K562 (cell line): Measurements from ENCODE around the gene GPR183. TPM values are rescaled to one million over a fixed set of nuclear protein-coding genes. Genes with fewer than 3 reads are reported as not detected.

Experiments
- ARID2 ChIP-seq: fragments of 450-650 bp; IDR thresholded peaks from 2 replicates; pipeline ENCODE4 v1.6.1; 2017; ENCODE audit warnings: antibody characterized with exemption, mild to moderate bottlenecking
- CCNT2 ChIP-seq: IDR thresholded peaks from 2 replicates; pipeline ENCODE4 v1.6.1; 2011; ENCODE audit warnings: borderline replicate concordance, low read depth, mild to moderate bottlenecking, moderate library complexity, mixed read lengths, low read length; ENCODE audit not compliant: insufficient read length; ENCODE audit errors: extremely low read depth
- CEBPG ChIP-seq, 3 experiments: fragments of 200-800 bp in 1 of 3; sonication (Bioruptor generic) in 1 of 3; sonication (generic) in 1 of 3; formaldehyde crosslinking in 1 of 3; IDR thresholded peaks in 2 of 3; conservative IDR thresholded peaks in 1 of 3; 2 replicates each; pipeline versions ENCODE4 v1.6.1 to v1.8.0; 2016 to 2022; ENCODE audit warnings: missing compliant biosample characterization in 2 of 3, missing genetic modification characterization in 2 of 3, mild to moderate bottlenecking in 1 of 3, missing genetic modification reagents in 1 of 3
- FOXK1 ChIP-seq: sonication (generic); formaldehyde crosslinking; IDR thresholded peaks from 2 replicates; pipeline ENCODE4 v1.8.0; 2022; ENCODE audit warnings: missing genetic modification reagents, mild to moderate bottlenecking, borderline replicate concordance
- FOXK2 ChIP-seq, 2 experiments: fragments of 450-650 bp; IDR thresholded peaks in 1 of 2; conservative IDR thresholded peaks in 1 of 2; 2 replicates each; pipeline ENCODE4 v1.6.1; 2016; ENCODE audit warnings: low read depth in 2 of 2, mild to moderate bottlenecking in 1 of 2
- GTF2E2 ChIP-seq: fragments of 200-800 bp; sonication (Bioruptor generic); IDR thresholded peaks from 2 replicates; pipeline ENCODE4 v1.6.1; 2016; ENCODE audit warnings: missing genetic modification characterization, missing compliant biosample characterization
- JUNB ChIP-seq: fragments of 450-650 bp; formaldehyde crosslinking; conservative IDR thresholded peaks from 2 replicates; pipeline ENCODE4 v1.4.0; 2020; ENCODE audit warnings: mild to moderate bottlenecking
- MEF2D ChIP-seq: conservative IDR thresholded peaks from 2 replicates; pipeline ENCODE4 v1.6.1; 2016; ENCODE audit warnings: low read depth, missing genetic modification characterization, missing compliant biosample characterization
- RBM22 ChIP-seq: fragments of 200-400 bp; formaldehyde crosslinking; IDR thresholded peaks from 2 replicates; pipeline ENCODE4 v1.6.1; 2018; ENCODE audit warnings: low read length, low read depth; ENCODE audit not compliant: poor library complexity, severe bottlenecking
- SAFB ChIP-seq: fragments of 200-400 bp; formaldehyde crosslinking; IDR thresholded peaks from 2 replicates; pipeline ENCODE4 v1.6.1; 2017; ENCODE audit warnings: low read depth, low read length, borderline replicate concordance
- SREBF1 ChIP-seq: fragments of 150-350 bp; IDR thresholded peaks from 2 replicates; pipeline ENCODE4 v1.6.1; 2014; ENCODE audit warnings: antibody characterized with exemption, low read depth, low read length, borderline replicate concordance
- SRSF1 ChIP-seq: fragments of 200-400 bp; formaldehyde crosslinking; IDR thresholded peaks from 2 replicates; pipeline ENCODE4 v1.6.1; 2017; ENCODE audit warnings: mild to moderate bottlenecking, low read depth, low read length, moderate library complexity
- ZBTB9 ChIP-seq: fragments of 450-650 bp; formaldehyde crosslinking; IDR thresholded peaks from 2 replicates; pipeline ENCODE4 v1.4.0; 2020; ENCODE audit warnings: mild to moderate bottlenecking, moderate library complexity
- ZNF124 ChIP-seq: sonication (generic); formaldehyde crosslinking; IDR thresholded peaks from 2 replicates; pipeline ENCODE4 v1.8.1; 2022; ENCODE audit warnings: missing genetic modification reagents
- ZNF764 ChIP-seq: fragments of 250-450 bp; sonication (Bioruptor Pico); IDR thresholded peaks from 2 replicates; pipeline ENCODE4 v1.4.0; 2020; ENCODE audit warnings: low read depth, mild to moderate bottlenecking, moderate library complexity
- polyA plus RNA-seq, 8 experiments: library from polyadenylated mRNA; depleted of rRNA in 4 of 8; stranded (reverse) in 5 of 8; unstranded in 3 of 8; fragments of >200 nt; fragmentation: Nextera tagmentation in 2 of 8; fragmentation: Illumina TruSeq in 1 of 8; extraction: Ambion mirVana in 2 of 8; extraction: Trizol in 1 of 8; gene quantifications; 2 replicates each; pipeline versions ENCODE4 v1.2.1 to v1.2.3, GENCODE V29; 2011 to 2014; ENCODE audit warnings: inconsistent platforms in 1 of 8, missing spikeins in 1 of 8
- total RNA-seq, 7 experiments: library from RNA; depleted of rRNA in 6 of 7; stranded (reverse); fragments of >200 nt in 6 of 7; fragmentation: Illumina TruSeq in 2 of 7; extraction: Trizol in 2 of 7; gene quantifications; 2 replicates each; pipeline versions ENCODE4 v1.2.1 to v1.2.3, GENCODE V29; 2011 to 2021; ENCODE audit warnings: low replicate concordance in 1 of 7
- TF ChIP-seq, protein P1 (sequence below), 2 experiments: fragments of 450-650 bp in 1 of 2; IDR thresholded peaks; 2 replicates each; pipeline ENCODE4 v1.6.1; 2011 to 2017; ENCODE audit warnings: low read depth in 2 of 2, antibody characterized with exemption in 1 of 2, borderline replicate concordance in 1 of 2, low read length in 1 of 2, mild to moderate bottlenecking in 1 of 2, mixed read lengths in 1 of 2; ENCODE audit not compliant: control insufficient read depth in 1 of 2
- TF ChIP-seq, protein P2 (sequence below): IDR thresholded peaks from 2 replicates; pipeline ENCODE4 v1.6.1; 2014; ENCODE audit warnings: antibody characterized with exemption
- TF ChIP-seq, protein P3 (sequence below), 3 experiments: IDR thresholded peaks in 2 of 3; conservative IDR thresholded peaks in 1 of 3; 2 replicates each; pipeline ENCODE4 v1.5.1; 2011 to 2012; ENCODE audit warnings: low read length in 3 of 3, mild to moderate bottlenecking in 3 of 3, control low read depth in 2 of 3, improper control_type of control experiment in 1 of 3, inconsistent platforms in 1 of 3, low read depth in 1 of 3, mixed read lengths in 1 of 3, moderate library complexity in 1 of 3; ENCODE audit not compliant: insufficient read depth in 2 of 3

The GPR183 gene
- total and polyA plus RNA-seq, 9 of the 15 experiments (the other 6 are each of a cell fraction or from before 2014, with no cell fraction given): 1.3 to 10.2 (median 3.7) TPM

- TF ChIP-seq, protein P1, sequence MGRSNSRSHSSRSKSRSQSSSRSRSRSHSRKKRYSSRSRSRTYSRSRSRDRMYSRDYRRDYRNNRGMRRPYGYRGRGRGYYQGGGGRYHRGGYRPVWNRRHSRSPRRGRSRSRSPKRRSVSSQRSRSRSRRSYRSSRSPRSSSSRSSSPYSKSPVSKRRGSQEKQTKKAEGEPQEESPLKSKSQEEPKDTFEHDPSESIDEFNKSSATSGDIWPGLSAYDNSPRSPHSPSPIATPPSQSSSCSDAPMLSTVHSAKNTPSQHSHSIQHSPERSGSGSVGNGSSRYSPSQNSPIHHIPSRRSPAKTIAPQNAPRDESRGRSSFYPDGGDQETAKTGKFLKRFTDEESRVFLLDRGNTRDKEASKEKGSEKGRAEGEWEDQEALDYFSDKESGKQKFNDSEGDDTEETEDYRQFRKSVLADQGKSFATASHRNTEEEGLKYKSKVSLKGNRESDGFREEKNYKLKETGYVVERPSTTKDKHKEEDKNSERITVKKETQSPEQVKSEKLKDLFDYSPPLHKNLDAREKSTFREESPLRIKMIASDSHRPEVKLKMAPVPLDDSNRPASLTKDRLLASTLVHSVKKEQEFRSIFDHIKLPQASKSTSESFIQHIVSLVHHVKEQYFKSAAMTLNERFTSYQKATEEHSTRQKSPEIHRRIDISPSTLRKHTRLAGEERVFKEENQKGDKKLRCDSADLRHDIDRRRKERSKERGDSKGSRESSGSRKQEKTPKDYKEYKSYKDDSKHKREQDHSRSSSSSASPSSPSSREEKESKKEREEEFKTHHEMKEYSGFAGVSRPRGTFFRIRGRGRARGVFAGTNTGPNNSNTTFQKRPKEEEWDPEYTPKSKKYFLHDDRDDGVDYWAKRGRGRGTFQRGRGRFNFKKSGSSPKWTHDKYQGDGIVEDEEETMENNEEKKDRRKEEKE (IDR thresholded peaks at IDR 0.05; ENCODE audit: borderline replicate concordance in 1 of 2, control insufficient read depth in 1 of 2, low read depth in 2 of 2, low read length in 1 of 2): no peak
- no peak for TF ChIP-seq SAFB
- TF ChIP-seq SRSF1: no peak
- TF ChIP-seq ZNF764 (CRISPR knock-in tag): no peak
- no peak for TF ChIP-seq SREBF1
- TF ChIP-seq GTF2E2: no peak
- TF ChIP-seq MEF2D (tag): no peak
- no peak for TF ChIP-seq ZBTB9
- no peak for TF ChIP-seq ZNF124
- TF ChIP-seq CCNT2: no peak
- TF ChIP-seq, protein P2, sequence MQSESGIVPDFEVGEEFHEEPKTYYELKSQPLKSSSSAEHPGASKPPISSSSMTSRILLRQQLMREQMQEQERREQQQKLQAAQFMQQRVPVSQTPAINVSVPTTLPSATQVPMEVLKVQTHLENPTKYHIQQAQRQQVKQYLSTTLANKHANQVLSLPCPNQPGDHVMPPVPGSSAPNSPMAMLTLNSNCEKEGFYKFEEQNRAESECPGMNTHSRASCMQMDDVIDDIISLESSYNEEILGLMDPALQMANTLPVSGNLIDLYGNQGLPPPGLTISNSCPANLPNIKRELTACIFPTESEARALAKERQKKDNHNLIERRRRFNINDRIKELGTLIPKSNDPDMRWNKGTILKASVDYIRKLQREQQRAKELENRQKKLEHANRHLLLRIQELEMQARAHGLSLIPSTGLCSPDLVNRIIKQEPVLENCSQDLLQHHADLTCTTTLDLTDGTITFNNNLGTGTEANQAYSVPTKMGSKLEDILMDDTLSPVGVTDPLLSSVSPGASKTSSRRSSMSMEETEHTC: 0 out of 2 replicates have a peak, but pooled peaks have one; percentile 54
- TF ChIP-seq, protein P3, sequence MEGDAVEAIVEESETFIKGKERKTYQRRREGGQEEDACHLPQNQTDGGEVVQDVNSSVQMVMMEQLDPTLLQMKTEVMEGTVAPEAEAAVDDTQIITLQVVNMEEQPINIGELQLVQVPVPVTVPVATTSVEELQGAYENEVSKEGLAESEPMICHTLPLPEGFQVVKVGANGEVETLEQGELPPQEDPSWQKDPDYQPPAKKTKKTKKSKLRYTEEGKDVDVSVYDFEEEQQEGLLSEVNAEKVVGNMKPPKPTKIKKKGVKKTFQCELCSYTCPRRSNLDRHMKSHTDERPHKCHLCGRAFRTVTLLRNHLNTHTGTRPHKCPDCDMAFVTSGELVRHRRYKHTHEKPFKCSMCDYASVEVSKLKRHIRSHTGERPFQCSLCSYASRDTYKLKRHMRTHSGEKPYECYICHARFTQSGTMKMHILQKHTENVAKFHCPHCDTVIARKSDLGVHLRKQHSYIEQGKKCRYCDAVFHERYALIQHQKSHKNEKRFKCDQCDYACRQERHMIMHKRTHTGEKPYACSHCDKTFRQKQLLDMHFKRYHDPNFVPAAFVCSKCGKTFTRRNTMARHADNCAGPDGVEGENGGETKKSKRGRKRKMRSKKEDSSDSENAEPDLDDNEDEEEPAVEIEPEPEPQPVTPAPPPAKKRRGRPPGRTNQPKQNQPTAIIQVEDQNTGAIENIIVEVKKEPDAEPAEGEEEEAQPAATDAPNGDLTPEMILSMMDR (IDR thresholded peaks at IDR 0.05 in 2 of 3, conservative IDR thresholded peaks at IDR 0.05 in 1 of 3; ENCODE audit: insufficient read depth in 2 of 3, low read depth in 1 of 3, low read length in 3 of 3): no peak
- no peak for TF ChIP-seq JUNB (CRISPR knock-in tag)
- peak in 1 of 2 experiments; percentile 11; a peak in 1 of 4 replicates for TF ChIP-seq FOXK2 (conservative IDR thresholded peaks at IDR 0.05 in 1 of 2, IDR thresholded peaks at IDR 0.05 in 1 of 2; ENCODE audit: low read depth in 2 of 2)
- TF ChIP-seq FOXK1 (CRISPR knock-in tag): no peak
- no peak for TF ChIP-seq CEBPG (CRISPR knock-in tag; IDR thresholded peaks at IDR 0.05)
- peak; percentile 60 to 83 for TF ChIP-seq CEBPG (tag; conservative IDR thresholded peaks at IDR 0.05 in 1 of 2, IDR thresholded peaks at IDR 0.05 in 1 of 2)
- TF ChIP-seq ARID2: no peak
- TF ChIP-seq RBM22: no peak
These were observed 32.7 kb upstream of the GPR183 start (continued) for GRCh38 chr13:99339736-99340397.
